PC-3 (cell line): ENCODE results near the gene NOC4L. TPM values are rescaled to one million over a fixed set of nuclear protein-coding genes. Genes with fewer than 3 reads are reported as not detected.
A peak's percentile ranks its signal among the peaks of the same experiment; 100 is the strongest.

Experiments
- ATAC-seq: fragments of 200-7000 bp; cut with Tn5 transposase; 2 replicates; pipeline ENCODE4 v1.9.1; 2020; ENCODE audit warnings: mild to moderate bottlenecking, moderate library complexity
- BruUV-seq: library from RNA; stranded (reverse); fragments of 400-500 nt; replicated peaks from 2 replicates; lab custom pipeline; 2021; lab: Mats Ljungman, UMichigan
- CTCF ChIA-PET: fragments of 300-600 bp; sonication (Branson Sonifier 250); formaldehyde crosslinking; loops from one replicate; lab custom pipeline; 2022; ENCODE audit warnings: antibody characterized with exemption; lab: Charles Lee
- POLR2A ChIA-PET: fragments of 300-600 bp; sonication (Branson Sonifier 250); formaldehyde crosslinking; loops from one replicate; lab custom pipeline; 2022; ENCODE audit warnings: antibody characterized with exemption; ENCODE audit not compliant: unreplicated experiment; lab: Charles Lee
- DNase-seq: peaks from one replicate; pipeline ENCODE4 v3.0.0-alpha.2; 2015
- H2AFZ ChIP-seq: fragments of 300-600 bp; sonication (generic); 2 replicates; pipeline ENCODE4 v1.6.0; 2016; ENCODE audit warnings: antibody characterized with exemption, low read length
- H3F3A ChIP-seq: fragments of 300-600 bp; sonication (generic); one replicate; pipeline ENCODE4 v1.6.0; 2017; ENCODE audit warnings: antibody characterized with exemption, low read length, control low read depth, mild to moderate bottlenecking; ENCODE audit not compliant: unreplicated experiment
- H3K27ac ChIP-seq: fragments of 300-600 bp; sonication (generic); 2 replicates; pipeline ENCODE4 v1.5.1; 2016; ENCODE audit warnings: mild to moderate bottlenecking, low read length
- H3K27me3 ChIP-seq: fragments of 300-600 bp; sonication (generic); 2 replicates; pipeline ENCODE4 v1.6.1; 2016; ENCODE audit warnings: low read length, mixed read lengths
- H3K36me3 ChIP-seq: fragments of 300-600 bp; sonication (generic); 2 replicates; pipeline ENCODE4 v1.6.1; 2016; ENCODE audit warnings: low read depth, mixed run types, low read length, mixed read lengths
- H3K4me1 ChIP-seq: fragments of 300-600 bp; sonication (generic); 2 replicates; pipeline ENCODE4 v1.5.1; 2016; ENCODE audit warnings: low read length; ENCODE audit not compliant: insufficient read depth
- H3K4me2 ChIP-seq: fragments of 300-600 bp; sonication (generic); 2 replicates; pipeline ENCODE4 v1.6.0; 2016; ENCODE audit warnings: low read length
- H3K4me3 ChIP-seq: fragments of 300-600 bp; sonication (generic); 2 replicates; pipeline ENCODE4 v1.5.1; 2016; ENCODE audit warnings: mild to moderate bottlenecking, low read length, mixed read lengths
- H3K79me2 ChIP-seq: fragments of 300-600 bp; sonication (generic); 2 replicates; pipeline ENCODE4 v1.6.1; 2017; ENCODE audit warnings: low read length, mixed read lengths
- H3K9ac ChIP-seq: fragments of 300-600 bp; sonication (generic); 2 replicates; pipeline ENCODE4 v1.6.0; 2016; ENCODE audit warnings: mild to moderate bottlenecking, low read length
- H3K9me2 ChIP-seq: fragments of 300-600 bp; sonication (generic); replicated peaks from 2 replicates; pipeline ENCODE4 v1.6.1; 2016; ENCODE audit warnings: mixed run types, low read length, mixed read lengths
- H3K9me3 ChIP-seq: fragments of 300-600 bp; sonication (generic); 2 replicates; pipeline ENCODE4 v1.6.1; 2016; ENCODE audit warnings: low read length, mixed read lengths
- H4K20me1 ChIP-seq: fragments of 300-600 bp; sonication (generic); 2 replicates; pipeline ENCODE4 v1.6.1; 2016; ENCODE audit warnings: low read length, mixed read lengths
- EZH2 ChIP-seq: fragments of 300-600 bp; sonication (generic); IDR thresholded peaks from one replicate; pipeline ENCODE4 v1.6.1; 2017; ENCODE audit warnings: antibody characterized with exemption, mild to moderate bottlenecking, low read length; ENCODE audit not compliant: unreplicated experiment
- EZH2phosphoT487 ChIP-seq: fragments of 300-600 bp; sonication (generic); IDR thresholded peaks from 2 replicates; pipeline ENCODE4 v1.6.1; 2018; ENCODE audit warnings: mild to moderate bottlenecking, antibody characterized with exemption, low read length, borderline replicate concordance
- intact Hi-C: fragments of 100-400 bp; cut with micrococcal nuclease; formaldehyde crosslinking; loops from 2 replicates; pipeline ENCODE4 v1.9.0; 2023
- total RNA-seq: library from RNA; depleted of rRNA; stranded (reverse); fragments of >200 nt; gene quantifications from 2 replicates; pipeline ENCODE4 v1.2.3, GENCODE V29; 2014
- TF ChIP-seq, protein P1 (sequence below): fragments of 300-600 bp; sonication (generic); conservative IDR thresholded peaks from 2 replicates; pipeline ENCODE4 v1.5.1; 2017; ENCODE audit warnings: antibody characterized with exemption, low read depth, mild to moderate bottlenecking, low read length

The NOC4L gene
- total RNA-seq, 1 experiment from 2014 or later = 44.4 TPM

DNA sequence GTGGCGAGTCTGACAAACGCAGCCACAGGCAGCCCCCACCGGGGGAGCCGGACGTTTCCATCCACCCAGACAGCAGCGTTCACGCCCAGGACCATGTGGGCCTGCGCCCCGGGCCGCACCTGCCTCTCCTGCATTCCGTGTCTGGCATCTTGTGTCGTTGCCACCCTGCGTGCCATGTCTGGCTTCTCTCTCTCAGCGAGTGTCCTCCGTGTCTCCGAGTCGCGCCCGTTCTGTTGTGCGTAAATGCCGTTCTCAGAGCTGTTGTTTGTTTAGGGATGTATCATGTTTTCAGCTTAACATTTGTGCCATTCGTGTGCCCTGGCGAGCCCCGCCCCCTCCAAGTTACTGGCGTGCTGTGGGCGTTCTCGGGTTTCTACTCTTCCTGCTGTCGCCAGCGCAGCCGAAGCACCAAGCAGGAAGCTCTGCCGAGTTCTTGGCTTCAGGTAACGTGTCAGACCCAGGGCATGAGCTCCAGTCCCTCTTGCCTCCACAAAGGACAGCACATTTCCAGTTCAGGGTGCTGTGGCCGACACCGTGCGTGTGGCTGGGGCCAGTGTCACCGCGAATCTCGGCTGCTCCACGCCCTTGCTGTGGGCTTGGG is 34.6 kb downstream of the NOC4L start:
- H3K36me3 ChIP-seq = no peaks in the 10 kb centered on the region
- peak overlapping the region; percentile 89 for H3K4me2 ChIP-seq
- H3K4me3 ChIP-seq = peak overlapping the region; percentile 65
- CTCF ChIA-PET = interaction anchor here (0.6 to 1.2 kb wide), 3 partner anchors 16 to 25 kb away, joined by 3 to 5 read pairs (median 3); no protein-coding TSS in a partner anchor
- ATAC-seq (peak; percentile 81), DNase-seq (peak; percentile 81)
- H3F3A ChIP-seq = no peaks in the 10 kb centered on the region
- peak overlapping the region; percentile 26 for H3K9ac ChIP-seq
- H3K9me3 ChIP-seq = no peaks in the 10 kb centered on the region
- H4K20me1 ChIP-seq = no peaks in the 10 kb centered on the region
- intact Hi-C loops = no loop called here
- peaks cover 40% of the 10 kb centered on the region for H3K27me3 ChIP-seq
- no TSS peak for BruUV-seq
- peak overlapping the region; percentile 5; the same call in 1 of the 2 replicates for H3K27ac ChIP-seq
- no peaks in the 10 kb centered on the region for H3K9me2 ChIP-seq
- H3K79me2 ChIP-seq = no peaks in the 10 kb centered on the region
- TF ChIP-seq, protein P1, sequence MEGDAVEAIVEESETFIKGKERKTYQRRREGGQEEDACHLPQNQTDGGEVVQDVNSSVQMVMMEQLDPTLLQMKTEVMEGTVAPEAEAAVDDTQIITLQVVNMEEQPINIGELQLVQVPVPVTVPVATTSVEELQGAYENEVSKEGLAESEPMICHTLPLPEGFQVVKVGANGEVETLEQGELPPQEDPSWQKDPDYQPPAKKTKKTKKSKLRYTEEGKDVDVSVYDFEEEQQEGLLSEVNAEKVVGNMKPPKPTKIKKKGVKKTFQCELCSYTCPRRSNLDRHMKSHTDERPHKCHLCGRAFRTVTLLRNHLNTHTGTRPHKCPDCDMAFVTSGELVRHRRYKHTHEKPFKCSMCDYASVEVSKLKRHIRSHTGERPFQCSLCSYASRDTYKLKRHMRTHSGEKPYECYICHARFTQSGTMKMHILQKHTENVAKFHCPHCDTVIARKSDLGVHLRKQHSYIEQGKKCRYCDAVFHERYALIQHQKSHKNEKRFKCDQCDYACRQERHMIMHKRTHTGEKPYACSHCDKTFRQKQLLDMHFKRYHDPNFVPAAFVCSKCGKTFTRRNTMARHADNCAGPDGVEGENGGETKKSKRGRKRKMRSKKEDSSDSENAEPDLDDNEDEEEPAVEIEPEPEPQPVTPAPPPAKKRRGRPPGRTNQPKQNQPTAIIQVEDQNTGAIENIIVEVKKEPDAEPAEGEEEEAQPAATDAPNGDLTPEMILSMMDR = no peak
- TF ChIP-seq EZH2 (no peak), EZH2phosphoT487 (no peak)
- H3K4me1 ChIP-seq = peaks cover 10% of the 10 kb centered on the region; the same call in 1 of the 2 replicates
- POLR2A ChIA-PET = interaction anchor here (0.6 kb wide), 1 partner anchor 33 kb away, joined by 4 read pairs; no protein-coding TSS in a partner anchor
- H2AFZ ChIP-seq = peak overlapping the region; percentile 82

DNA sequence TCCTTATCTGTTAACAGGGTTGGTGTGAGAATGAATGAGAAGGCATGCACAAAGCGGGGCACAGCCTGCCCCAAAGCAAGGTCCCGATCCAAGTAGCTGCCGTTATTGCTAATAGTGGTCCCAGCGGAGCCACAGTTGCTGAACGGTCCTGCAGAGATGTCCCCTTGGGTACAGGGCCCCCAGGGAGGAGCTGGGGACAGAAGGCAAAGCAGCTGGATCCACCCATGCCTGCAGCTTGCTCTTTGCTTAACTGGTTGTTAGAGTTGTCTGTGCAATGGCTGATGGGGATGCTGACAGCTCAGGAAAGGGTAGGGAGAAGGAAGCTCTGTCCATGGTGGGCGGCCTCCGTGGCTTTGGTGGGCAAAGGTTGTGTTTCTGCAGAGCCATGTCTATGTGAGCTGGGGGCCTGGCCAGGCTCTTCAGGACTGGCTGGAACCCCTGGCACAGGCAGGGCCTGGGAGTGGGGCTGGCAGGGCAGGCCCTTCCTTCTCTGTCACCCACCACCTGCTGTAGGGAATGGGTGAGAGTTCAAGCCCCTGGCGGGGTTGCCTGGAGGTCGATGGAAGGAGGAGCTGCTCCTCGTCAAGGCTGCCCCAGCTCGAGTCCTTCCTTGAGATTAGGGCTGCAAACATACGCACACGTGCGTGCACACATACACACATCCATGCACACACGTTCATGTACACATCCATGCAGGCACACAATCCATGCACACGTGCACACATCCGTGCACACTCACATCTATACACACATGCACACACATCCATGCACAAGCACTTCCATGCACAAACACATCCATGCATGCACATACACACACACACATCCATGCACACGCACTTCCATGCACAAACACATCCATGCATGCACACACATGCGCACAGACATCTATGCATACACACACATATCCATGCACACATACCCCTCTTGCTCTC is 35.4 kb downstream of the NOC4L start:
- Histone ChIP-seq H3K79me2 (no peaks in the 10 kb centered on the region), H3K4me2 (peak overlapping the region; percentile 89), H3K27me3 (peaks cover 41% of the 10 kb centered on the region), H3K27ac (no peak overlapping the region), H3K36me3 (no peaks in the 10 kb centered on the region), H3K9me2 (no peaks in the 10 kb centered on the region), H3K9me3 (no peaks in the 10 kb centered on the region), H3K4me1 (peaks cover 10% of the 10 kb centered on the region; the same call in 1 of the 2 replicates), H2AFZ (peak overlapping the region; percentile 82), H3K9ac (no peak overlapping the region), H3K4me3 (peak overlapping the region; percentile 65), H4K20me1 (no peaks in the 10 kb centered on the region), H3F3A (no peaks in the 10 kb centered on the region)
- intact Hi-C loops = no loop called here
- TF ChIP-seq, protein P1 = no peak
- TF ChIP-seq EZH2 (no peak), EZH2phosphoT487 (no peak)
- ChIA-PET CTCF (interaction anchor here (0.6 to 1.2 kb wide), 4 partner anchors 18 to 77 kb away, joined by 3 to 5 read pairs (median 4); no protein-coding TSS in a partner anchor), POLR2A (no interaction called here)
- ATAC-seq (no peak), DNase-seq (no peak)
- no TSS peak for BruUV-seq
